SH-SY5Y (cell line): ENCODE data around the gene ASB2.

Experiments
- GATA2 ChIP-seq: IDR thresholded peaks from 2 replicates; pipeline ENCODE4 v1.6.1; 2011; ENCODE audit warnings: mild to moderate bottlenecking, low read depth, low read length
- GATA3 ChIP-seq: IDR thresholded peaks from 2 replicates; pipeline ENCODE4 v1.6.1; 2011; ENCODE audit warnings: low read depth, mild to moderate bottlenecking, low read length, moderate library complexity

DNA sequence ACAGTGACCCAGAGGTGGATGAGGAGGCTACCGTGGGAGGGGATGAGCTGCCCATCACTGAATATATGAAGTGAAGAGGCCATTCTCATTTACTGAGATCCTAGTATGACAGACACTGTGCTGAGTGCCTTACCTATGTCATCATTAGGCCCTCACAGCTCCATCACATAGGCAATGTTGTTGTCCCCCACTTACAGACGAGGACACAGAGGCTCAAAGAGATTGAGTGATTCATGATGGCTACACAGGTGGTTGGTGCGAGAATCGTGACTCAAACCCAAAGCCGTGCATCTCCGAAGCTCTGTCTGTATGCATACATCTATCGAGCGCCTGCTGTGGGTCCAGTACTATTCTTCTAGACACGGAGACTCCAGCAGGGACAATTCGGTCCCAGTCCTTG lies 14.8 kb upstream of the ASB2 start:
- TF ChIP-seq GATA3: no peak
- TF ChIP-seq GATA2: no peak
